Inflammatory macrophage treated with lipopolysaccharide for 4 hours (primary cell): ENCODE measurements around the gene KRT76.
"Not testable (repeated sequence)": the region's sequence is repeated elsewhere in the genome, so short reads cannot be mapped to it uniquely, and the experiment has no call there.

ENCODE experiments used
- DNase-seq: peaks from one replicate; pipeline ENCODE4 v3.0.0-alpha.2; 2020

KRT76 gene

GRCh38 chr12:52755533-52755932, 21.6 kb downstream of the KRT76 start:
- DNase-seq = no peak

GRCh38 chr12:52754135-52754534, 23.0 kb downstream of the KRT76 start:
- no peak for DNase-seq

GRCh38 chr12:52753283-52753682, 23.9 kb downstream of the KRT76 start:
- no peak for DNase-seq

GRCh38 chr12:52752516-52752915, 24.6 kb downstream of the KRT76 start:
- DNase-seq = no peak

- DNase-seq = no peak
Observed at GRCh38 chr12:52751795-52752194, 25.4 kb downstream of the KRT76 start.

- DNase-seq = not testable (repeated sequence)
Observed at GRCh38 chr12:52750532-52750931, 26.6 kb downstream of the KRT76 start.

- no peak for DNase-seq
Observed at GRCh38 chr12:52749827-52750226, 27.3 kb downstream of the KRT76 start.

- no peak for DNase-seq
Observed at GRCh38 chr12:52748578-52748977, 28.6 kb downstream of the KRT76 start.

GRCh38 chr12:52745554-52745953, 31.6 kb downstream of the KRT76 start:
- no peak for DNase-seq

GRCh38 chr12:52744493-52745156, 32.5 kb downstream of the KRT76 start:
- no peak for DNase-seq

- no peak for DNase-seq
Observed at GRCh38 chr12:52742822-52743457, 34.2 kb downstream of the KRT76 start.

- DNase-seq = no peak
Observed at GRCh38 chr12:52742196-52742580, 35.0 kb downstream of the KRT76 start.

- DNase-seq = peak; percentile 14
Observed at GRCh38 chr12:52741375-52742195, 35.6 kb downstream of the KRT76 start.

GRCh38 chr12:52740584-52740983, 36.6 kb downstream of the KRT76 start:
- DNase-seq = peak; percentile 4

GRCh38 chr12:52739963-52740362, 37.2 kb downstream of the KRT76 start:
- no peak for DNase-seq

- no peak for DNase-seq
Observed at GRCh38 chr12:52735816-52736632, 41.1 kb downstream of the KRT76 start.

GRCh38 chr12:52735106-52735505, 42.0 kb downstream of the KRT76 start:
- no peak for DNase-seq

- no peak for DNase-seq
Observed at GRCh38 chr12:52730793-52731192, 46.4 kb downstream of the KRT76 start.

GRCh38 chr12:52730383-52730782, 46.8 kb downstream of the KRT76 start:
- DNase-seq = no peak

- no peak for DNase-seq
Observed at GRCh38 chr12:52729147-52729546, 48.0 kb downstream of the KRT76 start.

- no peak for DNase-seq
Observed at GRCh38 chr12:52728374-52728773, 48.8 kb downstream of the KRT76 start.

GRCh38 chr12:52727037-52727436, 50.1 kb downstream of the KRT76 start:
- DNase-seq = no peak

GRCh38 chr12:52726451-52726850, 50.7 kb downstream of the KRT76 start:
- no peak for DNase-seq
